H9 (cell line): ENCODE measurements around the gene CRISPLD2. TPM values are rescaled to one million over a fixed set of nuclear protein-coding genes. Genes with fewer than 3 reads are reported as not detected.

Experiments
- DNase-seq: peaks from one replicate; pipeline ENCODE4 v3.0.0-alpha.2; 2017
- H2AFZ ChIP-seq: one replicate; pipeline ENCODE4 v1.6.1; 2013; ENCODE audit warnings: mild to moderate bottlenecking, low read length, control low read depth, moderate library complexity
- H2AK5ac ChIP-seq: 2 replicates; pipeline ENCODE4 v1.6.1; 2013; ENCODE audit warnings: low read length, control low read depth, mixed read lengths; ENCODE audit not compliant: insufficient read length
- H2BK120ac ChIP-seq: one replicate; pipeline ENCODE4 v1.6.1; 2013; ENCODE audit warnings: low read depth, mild to moderate bottlenecking, low read length, control low read depth, inconsistent platforms; ENCODE audit not compliant: poor library complexity, severe bottlenecking
- H2BK12ac ChIP-seq: 2 replicates; pipeline ENCODE4 v1.6.1; 2013; ENCODE audit warnings: low read length, control low read depth, mixed read lengths, low read depth; ENCODE audit not compliant: insufficient read length
- H2BK15ac ChIP-seq: 2 replicates; pipeline ENCODE4 v1.6.1; 2013; ENCODE audit warnings: low read depth, low read length, control low read depth
- H2BK20ac ChIP-seq: one replicate; pipeline ENCODE4 v1.6.1; 2013; ENCODE audit warnings: low read depth, mild to moderate bottlenecking, low read length, control low read depth, inconsistent platforms; ENCODE audit not compliant: poor library complexity, severe bottlenecking
- H2BK5ac ChIP-seq: 2 replicates; pipeline ENCODE4 v1.6.1; 2013; ENCODE audit warnings: low read length, control low read depth, mixed read lengths; ENCODE audit not compliant: insufficient read length
- H3K14ac ChIP-seq: 2 replicates; pipeline ENCODE4 v1.6.1; 2013; ENCODE audit warnings: low read length, control low read depth; ENCODE audit not compliant: insufficient read depth
- H3K18ac ChIP-seq: 2 replicates; pipeline ENCODE4 v1.6.1; 2013; ENCODE audit warnings: low read depth, mild to moderate bottlenecking, mixed read lengths, low read length, control low read depth; ENCODE audit not compliant: insufficient read length
- H3K23ac ChIP-seq: 2 replicates; pipeline ENCODE4 v1.6.1; 2013; ENCODE audit warnings: low read length, control low read depth, mixed read lengths, low read depth; ENCODE audit not compliant: insufficient read length
- H3K23me2 ChIP-seq: 2 replicates; pipeline ENCODE4 v1.6.1; 2013; ENCODE audit warnings: low read depth, mild to moderate bottlenecking, mixed read lengths, low read length, control low read depth; ENCODE audit not compliant: insufficient read length, poor library complexity, severe bottlenecking
- H3K27ac ChIP-seq: 2 replicates; pipeline ENCODE4 v1.5.1; 2013; ENCODE audit warnings: low read length, control low read depth, mixed read lengths, low read depth; ENCODE audit not compliant: insufficient read length
- H3K27me3 ChIP-seq: 2 replicates; pipeline ENCODE4 v1.6.1; 2013; ENCODE audit warnings: low read length, control low read depth, inconsistent platforms; ENCODE audit not compliant: insufficient read depth
- H3K4ac ChIP-seq: 2 replicates; pipeline ENCODE4 v1.6.1; 2013; ENCODE audit warnings: low read depth, mild to moderate bottlenecking, control low read depth, inconsistent platforms, low read length, moderate library complexity
- H3K4me1 ChIP-seq: 2 replicates; pipeline ENCODE4 v1.6.1; 2013; ENCODE audit warnings: low read length, control low read depth, inconsistent platforms; ENCODE audit not compliant: insufficient read depth
- H3K4me2 ChIP-seq: 2 replicates; pipeline ENCODE4 v1.6.1; 2013; ENCODE audit warnings: low read length, control low read depth, mixed read lengths; ENCODE audit not compliant: insufficient read length, insufficient read depth
- H3K56ac ChIP-seq: 2 replicates; pipeline ENCODE4 v1.6.1; 2013; ENCODE audit warnings: low read depth, mild to moderate bottlenecking, mixed read lengths, low read length, control low read depth; ENCODE audit not compliant: insufficient read length
- H3K79me1 ChIP-seq: 2 replicates; pipeline ENCODE4 v1.6.1; 2013; ENCODE audit warnings: low read depth, mild to moderate bottlenecking, moderate library complexity, low read length, control low read depth, inconsistent platforms; ENCODE audit not compliant: insufficient read depth, poor library complexity, severe bottlenecking
- H3K79me2 ChIP-seq: 2 replicates; pipeline ENCODE4 v1.6.1; 2013; ENCODE audit warnings: low read length, control low read depth, inconsistent platforms; ENCODE audit not compliant: insufficient read depth
- H3K9ac ChIP-seq: 2 replicates; pipeline ENCODE4 v1.6.1; 2013; ENCODE audit warnings: low read length, control low read depth, mixed read lengths; ENCODE audit not compliant: insufficient read length; ENCODE audit errors: extremely low read depth
- H3K9me3 ChIP-seq: one replicate; pipeline ENCODE4 v1.6.1; 2013; ENCODE audit warnings: low read depth, low read length, inconsistent platforms; ENCODE audit not compliant: control insufficient read depth
- H3T11ph ChIP-seq: one replicate; pipeline ENCODE4 v1.6.1; 2013; ENCODE audit warnings: mild to moderate bottlenecking, low read length, control low read depth, inconsistent platforms
- H4K20me1 ChIP-seq: one replicate; pipeline ENCODE4 v1.6.1; 2013; ENCODE audit not compliant: control insufficient read depth, insufficient read length, insufficient read depth
- H4K5ac ChIP-seq: 2 replicates; pipeline ENCODE4 v1.6.1; 2013; ENCODE audit warnings: low read depth, mild to moderate bottlenecking, mixed read lengths, low read length, control low read depth; ENCODE audit not compliant: insufficient read length
- H4K8ac ChIP-seq: replicated peaks from 2 replicates; pipeline ENCODE4 v1.6.1; 2013; ENCODE audit warnings: low read length, control low read depth, mixed read lengths, low read depth; ENCODE audit not compliant: insufficient read length
- H4K91ac ChIP-seq: 2 replicates; pipeline ENCODE4 v1.6.1; 2013; ENCODE audit warnings: low read depth, mild to moderate bottlenecking, moderate library complexity, mixed read lengths, low read length, control low read depth; ENCODE audit not compliant: insufficient read length
- H3K27ac Mint-ChIP-seq, 3 experiments: 2 replicates in 2 of 3; 3 replicates in 1 of 3; pipeline ENCODE4 v1.8.0; 2020 to 2021; ENCODE audit warnings: mixed read lengths in 3 of 3, mild to moderate bottlenecking in 1 of 3, moderate library complexity in 1 of 3
- H3K27me3 Mint-ChIP-seq: 2 replicates; pipeline ENCODE4 v1.8.0; 2021; ENCODE audit warnings: low read depth, mild to moderate bottlenecking, moderate library complexity, mixed read lengths
- H3K36me3 Mint-ChIP-seq, 3 experiments: 2 replicates in 2 of 3; 3 replicates in 1 of 3; pipeline ENCODE4 v1.8.0; 2020 to 2021; ENCODE audit warnings: low read depth in 3 of 3, mixed read lengths in 3 of 3; ENCODE audit not compliant: insufficient read depth in 1 of 3
- H3K4me1 Mint-ChIP-seq, 2 experiments: 2 replicates each; pipeline ENCODE4 v1.8.0; 2020; ENCODE audit warnings: mixed read lengths in 2 of 2
- H3K4me3 Mint-ChIP-seq, 2 experiments: 2 replicates in 1 of 2; 3 replicates in 1 of 2; pipeline ENCODE4 v1.8.0; 2020 to 2021; ENCODE audit warnings: mild to moderate bottlenecking in 2 of 2, mixed read lengths in 2 of 2, moderate library complexity in 1 of 2
- H3K9me3 Mint-ChIP-seq, 2 experiments: 2 replicates in 1 of 2; 3 replicates in 1 of 2; pipeline ENCODE4 v1.8.0; 2020; ENCODE audit warnings: mild to moderate bottlenecking in 2 of 2, mixed read lengths in 2 of 2, moderate library complexity in 1 of 2
- CTCF ChIP-seq: fragments of 200-600 bp; sonication (generic); conservative IDR thresholded peaks from 3 replicates; pipeline ENCODE4 v1.8.0; 2021; ENCODE audit warnings: antibody characterized with exemption, mild to moderate bottlenecking
- WGBS: extraction: QIAGEN DNeasy Blood & Tissue Kit; methylation state at CpG from one replicate; pipeline ENCODE4 v1.1.7; 2013; ENCODE audit warnings: missing lambda C conversion rate, low lambda C conversion rate, mixed read lengths; ENCODE audit not compliant: insufficient read length; ENCODE audit errors: extremely low coverage; 5-methylcytosine and 5-hydroxymethylcytosine counted together
- total RNA-seq: library from RNA; stranded (reverse); gene quantifications from 2 replicates; pipeline ENCODE4 v1.2.1, GENCODE V29; 2021

CRISPLD2 gene
- total RNA-seq, 1 experiment from 2014 or later = 2.3 TPM

GRCh38 chr16:84787263-84787622 lies 32.5 kb upstream of the CRISPLD2 start:
- H3K27ac Mint-ChIP-seq = no peak overlapping the region
- H3K9me3 ChIP-seq = no peaks in the 10 kb centered on the region

More at GRCh38 chr16:84787263-84787622, 32.5 kb upstream of the CRISPLD2 start:
- TF ChIP-seq CTCF = no peak
- Histone ChIP-seq H4K91ac (no peak overlapping the region), H4K8ac (no peak overlapping the region), H3K79me2 (no peaks in the 10 kb centered on the region), H2AK5ac (no peak overlapping the region), H2BK20ac (no peak overlapping the region), H3K9ac (no peak overlapping the region), H3K14ac (no peak overlapping the region), H3K79me1 (no peaks in the 10 kb centered on the region), H3K4me2 (no peak overlapping the region), H3K23me2 (no peaks in the 10 kb centered on the region), H2BK15ac (no peak overlapping the region), H3T11ph (no peak overlapping the region), H2BK120ac (no peak overlapping the region), H3K4me1 (no peaks in the 10 kb centered on the region), H3K56ac (no peak overlapping the region), H3K27me3 (no peaks in the 10 kb centered on the region), H3K4ac (no peak overlapping the region), H2BK12ac (no peak overlapping the region), H4K5ac (no peak overlapping the region), H3K23ac (no peak overlapping the region), H3K27ac (no peak overlapping the region), H4K20me1 (no peaks in the 10 kb centered on the region), H2BK5ac (no peak overlapping the region), H2AFZ (no peak overlapping the region), H3K18ac (no peak overlapping the region)
- no peaks in the 10 kb centered on the region for H3K27me3 Mint-ChIP-seq
- no peak for DNase-seq
- WGBS = no CpG with 5 or more reads among the region's 5 CpGs
- H3K4me3 Mint-ChIP-seq = no peak overlapping the region
- H3K9me3 Mint-ChIP-seq = no peaks in the 10 kb centered on the region
- H3K36me3 Mint-ChIP-seq = no peaks in the 10 kb centered on the region
- H3K4me1 Mint-ChIP-seq = no peaks in the 10 kb centered on the region
